Smooth muscle cell of the umbilical artery (primary cell): ENCODE results near the gene CSAG2. TPM values are rescaled to one million over a fixed set of nuclear protein-coding genes. Genes with fewer than 3 reads are reported as not detected.

Source experiments
- total RNA-seq: library from RNA; depleted of rRNA; stranded (reverse); fragments of >200 nt; gene quantifications from 2 replicates; pipeline ENCODE4 v1.2.3, GENCODE V29; 2014

Gene CSAG2, protein sequence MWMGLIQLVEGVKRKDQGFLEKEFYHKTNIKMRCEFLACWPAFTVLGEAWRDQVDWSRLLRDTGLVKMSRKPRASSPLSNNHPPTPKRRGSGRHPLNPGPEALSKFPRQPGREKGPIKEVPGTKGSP
- total RNA-seq, result not detected in 2 replicates

GRCh38 chrX:152709173-152709572, at the start of gene CSAG2:
CSAG2 (minus strand) TSS chrX:152709273; CDS start chrX:152709112, 161 bp downstream.

DNA sequence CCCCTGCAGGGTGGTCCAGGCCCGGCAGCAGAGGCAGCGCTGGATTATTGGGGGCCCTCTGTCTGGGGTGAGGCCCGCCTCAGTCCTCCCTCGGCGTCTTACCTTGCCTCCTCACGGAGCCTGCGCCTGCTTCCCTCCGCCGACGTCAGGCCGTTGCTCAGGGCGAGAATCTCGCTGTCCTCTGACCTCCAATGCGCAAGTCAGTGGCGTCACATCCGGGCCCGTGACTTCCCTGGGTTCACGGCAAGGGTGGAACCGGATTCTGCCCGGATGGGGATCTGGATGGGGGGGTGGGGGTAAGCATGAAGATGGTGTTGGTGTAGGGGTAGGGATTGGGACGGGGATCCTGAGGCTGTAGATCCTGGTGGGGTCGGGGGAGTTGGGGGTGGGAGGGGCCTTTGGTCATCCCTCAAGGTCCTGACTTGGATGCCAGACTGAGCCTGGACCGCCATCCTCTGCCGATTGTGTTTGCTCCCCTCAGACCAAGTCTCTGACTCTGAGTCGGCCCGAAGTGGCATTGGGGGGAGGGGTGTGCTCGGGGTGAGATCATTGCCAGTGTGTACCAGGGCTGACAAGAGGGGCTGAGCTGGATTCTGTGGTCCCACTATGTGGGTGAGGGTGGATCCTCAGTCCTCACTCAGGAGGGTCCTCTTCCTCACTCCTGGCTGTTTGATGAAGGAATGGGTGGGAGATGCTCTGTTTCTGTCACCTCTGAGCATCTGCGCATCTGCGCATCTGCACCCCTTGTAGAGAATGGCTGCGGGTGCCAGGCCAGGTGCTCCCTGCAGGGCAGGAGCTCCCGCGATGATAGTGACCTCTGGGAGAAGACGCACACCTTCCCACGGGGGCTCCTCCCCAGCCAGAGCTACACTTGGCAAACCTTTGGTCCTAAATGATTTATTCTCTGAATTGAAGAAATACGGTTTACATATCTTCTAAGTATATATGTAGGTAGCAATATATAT, 44.9 kb upstream of the CSAG2 start, which contains the start of gene MAGEA2:
TSS of gene MAGEA2 (minus strand) at position 157 of the 965 bp plus-strand sequence. CDS start 2,479 bp downstream, outside the sequence.

DNA sequence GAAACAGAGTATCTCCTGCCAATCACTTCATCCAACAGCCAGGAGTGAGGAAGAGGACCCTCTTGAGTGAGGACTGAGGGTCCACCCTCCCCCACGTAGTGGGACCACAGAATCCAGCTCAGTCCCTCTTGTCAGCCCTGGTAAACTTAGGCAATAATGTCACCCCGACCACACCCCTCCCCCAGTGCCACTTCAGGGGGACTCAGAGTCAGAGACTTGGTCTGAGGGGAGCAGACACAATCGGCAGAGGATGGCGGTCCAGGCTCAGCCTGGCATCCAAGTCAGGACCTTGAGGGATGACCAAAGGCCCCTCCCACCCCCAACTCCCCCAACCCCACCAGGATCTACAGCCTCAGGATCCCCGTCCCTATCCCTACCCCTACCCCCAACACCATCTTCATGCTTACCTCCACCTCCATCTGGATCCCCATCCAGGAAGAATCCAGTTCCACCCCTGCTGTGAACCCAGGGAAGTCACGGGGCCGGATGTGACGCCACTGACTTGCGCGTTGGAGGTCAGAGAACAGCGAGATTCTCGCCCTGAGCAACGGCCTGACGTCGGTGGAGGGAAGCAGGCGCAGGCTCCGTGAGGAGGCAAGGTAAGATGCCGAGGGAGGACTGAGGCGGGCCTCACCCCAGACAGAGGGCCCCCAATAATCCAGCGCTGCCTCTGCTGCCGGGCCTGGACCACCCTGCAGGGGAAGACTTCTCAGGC, 24.3 kb upstream of the CSAG2 start, which contains the start of the genes CSAG1 and MAGEA12:
TSS of gene CSAG1 (minus strand) at position 461 of the 715 bp plus-strand sequence. CDS start 1,261 bp downstream, outside the sequence.
TSS of gene MAGEA12 (plus strand) at position 497 of the 715 bp plus-strand sequence. CDS start 2,405 bp downstream, outside the sequence.

GRCh38 chrX:152713815-152714787, 5.0 kb upstream of the CSAG2 start, which contains the start of gene MAGEA2B:
MAGEA2B (plus strand) TSS chrX:152714628; CDS start chrX:152717107, 2,479 bp downstream.

DNA sequence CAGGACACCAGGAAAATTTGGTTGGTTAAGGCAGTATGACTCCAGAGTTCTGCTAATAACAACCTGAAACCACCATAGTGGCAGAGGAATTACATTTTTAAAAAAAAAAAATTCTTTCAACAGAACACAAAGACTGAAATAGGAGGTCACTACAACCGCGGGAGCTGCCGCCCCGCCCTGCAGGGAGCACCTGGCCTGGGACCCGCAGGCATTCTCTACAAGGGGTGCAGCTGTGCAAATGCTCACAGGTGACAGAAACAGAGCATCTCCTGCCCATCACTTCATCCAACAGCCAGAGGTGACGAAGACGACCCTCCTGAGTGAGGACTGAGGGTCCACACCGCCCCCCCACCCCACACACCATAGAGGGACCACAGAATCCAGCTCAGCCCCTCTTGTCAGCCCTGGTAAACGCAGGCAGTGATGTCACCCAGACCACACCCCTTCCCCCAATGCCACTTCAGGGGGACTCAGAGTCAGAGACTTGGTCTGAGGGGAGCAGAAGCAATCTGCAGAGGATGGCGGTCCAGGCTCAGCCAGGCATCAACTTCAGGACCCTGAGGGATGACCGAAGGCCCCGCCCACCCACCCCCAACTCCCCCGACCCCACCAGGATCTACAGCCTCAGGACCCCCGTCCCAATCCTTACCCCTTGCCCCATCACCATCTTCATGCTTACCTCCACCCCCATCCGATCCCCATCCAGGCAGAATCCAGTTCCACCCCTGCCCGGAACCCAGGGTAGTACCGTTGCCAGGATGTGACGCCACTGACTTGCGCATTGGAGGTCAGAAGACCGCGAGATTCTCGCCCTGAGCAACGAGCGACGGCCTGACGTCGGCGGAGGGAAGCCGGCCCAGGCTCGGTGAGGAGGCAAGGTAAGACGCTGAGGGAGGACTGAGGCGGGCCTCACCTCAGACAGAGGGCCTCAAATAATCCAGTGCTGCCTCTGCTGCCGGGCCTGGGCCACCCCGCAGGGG, 10.8 kb downstream of the CSAG2 start, which contains the start of gene MAGEA3:
TSS of gene MAGEA3 (plus strand) at position 843 of the 980 bp plus-strand sequence. CDS start 2,039 bp downstream, outside the sequence.

Other genes starting within 250 kb of the CSAG2 start
- 0.89 and 2.3 TPM in 2 replicates for gene GABRQ, start 71.4 kb downstream of the CSAG2 start, total RNA-seq
- not detected in 2 replicates for gene MAGEA3, start 10.5 kb downstream of the CSAG2 start, total RNA-seq
- not detected in 2 replicates for gene MAGEA2B, start 5.4 kb upstream of the CSAG2 start, total RNA-seq
- not detected in 2 replicates for gene CSAG1, start 24.4 kb upstream of the CSAG2 start, total RNA-seq
- not detected in 2 replicates for gene MAGEA12, start 24.5 kb upstream of the CSAG2 start, total RNA-seq
- gene MAGEA2, start 44.6 kb upstream of the CSAG2 start, total RNA-seq, result not detected in 2 replicates
- not detected in 2 replicates for gene CSAG3, start 49.9 kb upstream of the CSAG2 start, total RNA-seq
- not detected in 2 replicates for gene MAGEA6, start 60.4 kb upstream of the CSAG2 start, total RNA-seq
- 48.3 and 58.8 TPM in 2 replicates for gene CETN2, start 121.5 kb upstream of the CSAG2 start, total RNA-seq
- 14.8 and 26.8 TPM in 2 replicates for gene NSDHL, start 121.8 kb upstream of the CSAG2 start, total RNA-seq
- gene ZNF185, start 188.8 kb upstream of the CSAG2 start, total RNA-seq, result 2.4 and 21.3 TPM in 2 replicates